ENCODE data around the gene PLEKHH2.

The PLEKHH2 gene

GRCh38 chr2:43715300-43716098 is 78.4 kb downstream of the PLEKHH2 start:
- DNase-seq (no peak), ATAC-seq (ENCODE audit: insufficient read depth, low read depth) (no peak)
- Histone ChIP-seq H3K27ac (ENCODE audit: low read length) (no peak overlapping the region), H3K9ac (ENCODE audit: low read depth, low read length) (no peak overlapping the region), H3K79me2 (ENCODE audit: insufficient read depth, low read length) (no peaks in the 10 kb centered on the region), H2AFZ (ENCODE audit: low read depth, low read length) (no peak overlapping the region), H3K4me1 (ENCODE audit: insufficient read depth, low read length) (no peaks in the 10 kb centered on the region), H3K36me3 (ENCODE audit: insufficient read depth, low read length) (no peaks in the 10 kb centered on the region), H3K27me3 (ENCODE audit: insufficient read depth, low read length, poor library complexity) (peaks cover 22% of the 10 kb centered on the region), H3K4me3 (ENCODE audit: low read depth in 1 of 2, low read length in 2 of 2) (no peak overlapping the region), H3K4me2 (ENCODE audit: insufficient read depth, low read length) (no peak overlapping the region), H4K20me1 (ENCODE audit: insufficient read depth, low read length) (no peaks in the 10 kb centered on the region), H3K9me3 (ENCODE audit: insufficient read depth, low read length, severe bottlenecking) (no peaks in the 10 kb centered on the region)
- TF ChIP-seq EZH2 (IDR thresholded peaks at IDR 0.05; ENCODE audit: borderline replicate concordance, low read depth, low read length, severe bottlenecking), result no peak
- TF ChIP-seq CTCF (IDR thresholded peaks at IDR 0.05; ENCODE audit: borderline replicate concordance, extremely low read depth, low read length, poor library complexity, severe bottlenecking), result no peak

- ATAC-seq (ENCODE audit: insufficient read depth, low read depth), result no peak
- no peak overlapping the region for H3K27ac ChIP-seq (ENCODE audit: low read length)
- H3K9me3 ChIP-seq (ENCODE audit: insufficient read depth, low read length, severe bottlenecking), result no peaks in the 10 kb centered on the region
- no peak overlapping the region for H3K4me3 ChIP-seq (ENCODE audit: low read depth in 1 of 2, low read length in 2 of 2)
- H3K4me1 ChIP-seq (ENCODE audit: insufficient read depth, low read length), result no peaks in the 10 kb centered on the region
- no peaks in the 10 kb centered on the region for H4K20me1 ChIP-seq (ENCODE audit: insufficient read depth, low read length)
- no peak for TF ChIP-seq CTCF (IDR thresholded peaks at IDR 0.05; ENCODE audit: borderline replicate concordance, extremely low read depth, low read length, poor library complexity, severe bottlenecking)
- TF ChIP-seq EZH2 (IDR thresholded peaks at IDR 0.05; ENCODE audit: borderline replicate concordance, low read depth, low read length, severe bottlenecking), result no peak
- H3K27me3 ChIP-seq (ENCODE audit: insufficient read depth, low read length, poor library complexity), result peaks cover 19% of the 10 kb centered on the region
- no peak overlapping the region for H3K9ac ChIP-seq (ENCODE audit: low read depth, low read length)
- H2AFZ ChIP-seq (ENCODE audit: low read depth, low read length), result no peak overlapping the region
- DNase-seq, result no peak
- no peak overlapping the region for H3K4me2 ChIP-seq (ENCODE audit: insufficient read depth, low read length)
- no peaks in the 10 kb centered on the region for H3K36me3 ChIP-seq (ENCODE audit: insufficient read depth, low read length)
- H3K79me2 ChIP-seq (ENCODE audit: insufficient read depth, low read length), result no peaks in the 10 kb centered on the region
Measured at GRCh38 chr2:43717322-43717721, 80.3 kb downstream of the PLEKHH2 start.

- DNase-seq (no peak), ATAC-seq (ENCODE audit: insufficient read depth, low read depth) (no peak)
- no peak for TF ChIP-seq CTCF (IDR thresholded peaks at IDR 0.05; ENCODE audit: borderline replicate concordance, extremely low read depth, low read length, poor library complexity, severe bottlenecking)
- TF ChIP-seq EZH2 (IDR thresholded peaks at IDR 0.05; ENCODE audit: borderline replicate concordance, low read depth, low read length, severe bottlenecking), result no peak
- H3K27me3 ChIP-seq (ENCODE audit: insufficient read depth, low read length, poor library complexity), result peaks cover 23% of the 10 kb centered on the region
- no peak overlapping the region for H3K27ac ChIP-seq (ENCODE audit: low read length)
- H3K79me2 ChIP-seq (ENCODE audit: insufficient read depth, low read length), result no peaks in the 10 kb centered on the region
- H3K4me2 ChIP-seq (ENCODE audit: insufficient read depth, low read length), result no peak overlapping the region
- H3K4me1 ChIP-seq (ENCODE audit: insufficient read depth, low read length), result no peaks in the 10 kb centered on the region
- H3K9ac ChIP-seq (ENCODE audit: low read depth, low read length), result no peak overlapping the region
- H4K20me1 ChIP-seq (ENCODE audit: insufficient read depth, low read length), result no peaks in the 10 kb centered on the region
- H3K36me3 ChIP-seq (ENCODE audit: insufficient read depth, low read length), result no peaks in the 10 kb centered on the region
- H3K9me3 ChIP-seq (ENCODE audit: insufficient read depth, low read length, severe bottlenecking), result no peaks in the 10 kb centered on the region
- no peak overlapping the region for H3K4me3 ChIP-seq (ENCODE audit: low read depth in 1 of 2, low read length in 2 of 2)
- no peak overlapping the region for H2AFZ ChIP-seq (ENCODE audit: low read depth, low read length)
Measured at GRCh38 chr2:43718530-43719124, 81.6 kb downstream of the PLEKHH2 start.

Measured in DND-41 (cell line).